Caco-2 (cell line): ENCODE data around the gene SRSF12. TPM values are rescaled to one million over a fixed set of nuclear protein-coding genes. Genes with fewer than 3 reads are reported as not detected.
A peak's percentile ranks its signal among the peaks of the same experiment; 100 is the strongest.

Experiments
- BruUV-seq: library from RNA; stranded (reverse); fragments of 400-500 nt; replicated peaks from 2 replicates; lab custom pipeline; 2021; lab: Mats Ljungman, UMichigan
- CTCF ChIA-PET: fragments of 300-600 bp; sonication (Branson Sonifier 250); formaldehyde crosslinking; loops from one replicate; lab custom pipeline; 2022; ENCODE audit warnings: antibody characterized with exemption; lab: Charles Lee
- POLR2A ChIA-PET: fragments of 300-600 bp; sonication (Branson Sonifier 250); formaldehyde crosslinking; loops from one replicate; lab custom pipeline; 2022; ENCODE audit warnings: antibody characterized with exemption; lab: Charles Lee
- DNase-seq, 2 experiments: peaks; one replicate each; pipeline versions ENCODE4 v3.0.0 to v3.0.0-alpha.2; 2020 to 2022
- H3K27me3 ChIP-seq: replicated peaks from 2 replicates; pipeline ENCODE4 v1.6.0; 2011; ENCODE audit warnings: low read length; ENCODE audit not compliant: control insufficient read depth, insufficient read depth
- H3K36me3 ChIP-seq: 2 replicates; pipeline ENCODE4 v1.5.1; 2011; ENCODE audit warnings: low read length; ENCODE audit not compliant: control insufficient read depth, insufficient read depth
- H3K4me1 ChIP-seq: fragments of 250-450 bp; sonication (Bioruptor Pico); 2 replicates; pipeline ENCODE4 v1.5.1; 2020; ENCODE audit warnings: mild to moderate bottlenecking
- H3K4me3 ChIP-seq: 2 replicates; pipeline ENCODE4 v1.5.1; 2011; ENCODE audit warnings: low read depth, mild to moderate bottlenecking, control low read depth, low read length
- H3K9me3 ChIP-seq: fragments of 250-450 bp; sonication (Bioruptor Pico); 2 replicates; pipeline ENCODE4 v1.5.1; 2020; ENCODE audit warnings: mild to moderate bottlenecking, moderate library complexity
- H3K27ac Mint-ChIP-seq: one replicate; pipeline ENCODE4 v1.8.0; 2022; ENCODE audit warnings: mixed read lengths; ENCODE audit not compliant: unreplicated experiment
- H3K27me3 Mint-ChIP-seq: one replicate; pipeline ENCODE4 v1.8.0; 2022; ENCODE audit warnings: mixed read lengths; ENCODE audit not compliant: insufficient read depth, unreplicated experiment
- H3K36me3 Mint-ChIP-seq: one replicate; pipeline ENCODE4 v1.8.0; 2022; ENCODE audit warnings: mild to moderate bottlenecking, mixed read lengths; ENCODE audit not compliant: insufficient read depth, unreplicated experiment
- H3K4me1 Mint-ChIP-seq: one replicate; pipeline ENCODE4 v1.8.0; 2022; ENCODE audit warnings: low read depth, mixed read lengths; ENCODE audit not compliant: unreplicated experiment
- H3K4me3 Mint-ChIP-seq: one replicate; pipeline ENCODE4 v1.8.0; 2022; ENCODE audit warnings: mild to moderate bottlenecking, moderate library complexity, mixed read lengths; ENCODE audit not compliant: unreplicated experiment
- H3K9me3 Mint-ChIP-seq: one replicate; pipeline ENCODE4 v1.8.0; 2022; ENCODE audit warnings: mixed read lengths; ENCODE audit not compliant: unreplicated experiment
- intact Hi-C: fragments of 100-400 bp; cut with micrococcal nuclease; formaldehyde crosslinking; loops from one replicate; pipeline ENCODE4 v1.10.0; 2022; ENCODE audit not compliant: unreplicated experiment
- total RNA-seq: library from RNA; stranded (reverse); gene quantifications from 2 replicates; pipeline ENCODE4 v1.2.3, GENCODE V29; 2022
- TF ChIP-seq, protein P1 (sequence below), 2 experiments: fragments of 200-600 bp in 1 of 2; IDR thresholded peaks; 1 replicate in 1 of 2; 2 replicates in 1 of 2; pipeline versions ENCODE4 v1.5.1 to v1.8.0; 2011 to 2022; ENCODE audit warnings: antibody characterized with exemption in 1 of 2, control low read depth in 1 of 2, inconsistent platforms in 1 of 2, low read depth in 1 of 2, low read length in 1 of 2, mild to moderate bottlenecking in 1 of 2, moderate library complexity in 1 of 2; ENCODE audit not compliant: insufficient read depth in 1 of 2, severe bottlenecking in 1 of 2, unreplicated experiment in 1 of 2

SRSF12 gene
- total RNA-seq, 1 experiment from 2014 or later: 0.79 TPM

GRCh38 chr6:89084954-89085353 is 32.9 kb downstream of the SRSF12 start:
- BruUV-seq: no TSS peak
- H3K36me3 ChIP-seq: peaks cover 2% of the 10 kb centered on the region; the same call in 1 of the 2 replicates
- DNase-seq: no peak
- no peaks in the 10 kb centered on the region for H3K27me3 ChIP-seq
- intact Hi-C loops: no loop called here
- H3K4me1 Mint-ChIP-seq: peaks cover 8% of the 10 kb centered on the region
- no peaks in the 10 kb centered on the region for H3K9me3 ChIP-seq
- H3K36me3 Mint-ChIP-seq: peaks cover 63% of the 10 kb centered on the region
- H3K27ac Mint-ChIP-seq: no peak overlapping the region
- H3K27me3 Mint-ChIP-seq: no peaks in the 10 kb centered on the region
- 0 out of 2 replicates have a peak, but pooled peaks cover 4% of the 10 kb centered on the region for H3K4me1 ChIP-seq
- no peaks in the 10 kb centered on the region for H3K9me3 Mint-ChIP-seq
- POLR2A ChIA-PET: interaction anchor here (0.6 to 0.7 kb wide), 2 partner anchors 270 to 698 kb away, joined by 3 read pairs; no protein-coding TSS in a partner anchor
- TF ChIP-seq, protein P1, sequence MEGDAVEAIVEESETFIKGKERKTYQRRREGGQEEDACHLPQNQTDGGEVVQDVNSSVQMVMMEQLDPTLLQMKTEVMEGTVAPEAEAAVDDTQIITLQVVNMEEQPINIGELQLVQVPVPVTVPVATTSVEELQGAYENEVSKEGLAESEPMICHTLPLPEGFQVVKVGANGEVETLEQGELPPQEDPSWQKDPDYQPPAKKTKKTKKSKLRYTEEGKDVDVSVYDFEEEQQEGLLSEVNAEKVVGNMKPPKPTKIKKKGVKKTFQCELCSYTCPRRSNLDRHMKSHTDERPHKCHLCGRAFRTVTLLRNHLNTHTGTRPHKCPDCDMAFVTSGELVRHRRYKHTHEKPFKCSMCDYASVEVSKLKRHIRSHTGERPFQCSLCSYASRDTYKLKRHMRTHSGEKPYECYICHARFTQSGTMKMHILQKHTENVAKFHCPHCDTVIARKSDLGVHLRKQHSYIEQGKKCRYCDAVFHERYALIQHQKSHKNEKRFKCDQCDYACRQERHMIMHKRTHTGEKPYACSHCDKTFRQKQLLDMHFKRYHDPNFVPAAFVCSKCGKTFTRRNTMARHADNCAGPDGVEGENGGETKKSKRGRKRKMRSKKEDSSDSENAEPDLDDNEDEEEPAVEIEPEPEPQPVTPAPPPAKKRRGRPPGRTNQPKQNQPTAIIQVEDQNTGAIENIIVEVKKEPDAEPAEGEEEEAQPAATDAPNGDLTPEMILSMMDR (IDR thresholded peaks at IDR 0.05; ENCODE audit: insufficient read depth in 1 of 2, low read depth in 1 of 2, low read length in 1 of 2, severe bottlenecking in 1 of 2, unreplicated experiment in 1 of 2): no peak
- CTCF ChIA-PET: interaction anchor here (0.6 kb wide), 1 partner anchor 163 kb away, joined by 3 read pairs; no protein-coding TSS in a partner anchor
- H3K4me3 ChIP-seq: no peak overlapping the region
- no peak overlapping the region for H3K4me3 Mint-ChIP-seq

GRCh38 chr6:89084542-89084941 is 33.3 kb downstream of the SRSF12 start:
- no peaks in the 10 kb centered on the region for H3K27me3 Mint-ChIP-seq
- peaks cover 8% of the 10 kb centered on the region for H3K4me1 Mint-ChIP-seq
- no TSS peak for BruUV-seq
- no peaks in the 10 kb centered on the region for H3K27me3 ChIP-seq
- intact Hi-C loops: no loop called here
- H3K4me3 ChIP-seq: no peak overlapping the region
- H3K9me3 ChIP-seq: no peaks in the 10 kb centered on the region
- POLR2A ChIA-PET: interaction anchor here (0.6 kb wide), 1 partner anchor 270 kb away, joined by 3 read pairs; no protein-coding TSS in a partner anchor
- no peak for DNase-seq
- peaks cover 2% of the 10 kb centered on the region; the same call in 1 of the 2 replicates for H3K36me3 ChIP-seq
- H3K27ac Mint-ChIP-seq: no peak overlapping the region
- CTCF ChIA-PET: no interaction called here
- 0 out of 2 replicates have a peak, but pooled peaks cover 4% of the 10 kb centered on the region for H3K4me1 ChIP-seq
- no peaks in the 10 kb centered on the region for H3K9me3 Mint-ChIP-seq
- H3K36me3 Mint-ChIP-seq: peaks cover 65% of the 10 kb centered on the region
- no peak overlapping the region for H3K4me3 Mint-ChIP-seq
- TF ChIP-seq, protein P1 (IDR thresholded peaks at IDR 0.05; ENCODE audit: insufficient read depth in 1 of 2, low read depth in 1 of 2, low read length in 1 of 2, severe bottlenecking in 1 of 2, unreplicated experiment in 1 of 2): no peak

GRCh38 chr6:89082486-89082891 is 35.4 kb downstream of the SRSF12 start:
- no TSS peak for BruUV-seq
- POLR2A ChIA-PET: interaction anchor here (0.7 to 1.1 kb wide), 3 partner anchors 9 to 119 kb away, joined by 4 to 5 read pairs (median 4); partner anchors contain the start of gene RNGTT
- CTCF ChIA-PET: interaction anchor here (1.3 kb wide), 1 partner anchor 35 kb away, joined by 3 read pairs; no protein-coding TSS in a partner anchor
- 0 out of 2 replicates have a peak, but pooled peaks cover 4% of the 10 kb centered on the region for H3K4me1 ChIP-seq
- Mint-ChIP-seq H3K27me3 (no peaks in the 10 kb centered on the region), H3K27ac (peak overlapping the region; percentile 91), H3K9me3 (no peaks in the 10 kb centered on the region), H3K36me3 (peaks cover 65% of the 10 kb centered on the region), H3K4me1 (peaks cover 6% of the 10 kb centered on the region), H3K4me3 (peak overlapping the region; percentile 93)
- H3K27me3 ChIP-seq: no peaks in the 10 kb centered on the region
- intact Hi-C loops: no loop called here
- no peaks in the 10 kb centered on the region for H3K9me3 ChIP-seq
- peaks cover 2% of the 10 kb centered on the region; the same call in 1 of the 2 replicates for H3K36me3 ChIP-seq
- no peak for DNase-seq
- TF ChIP-seq, protein P1 (IDR thresholded peaks at IDR 0.05; ENCODE audit: insufficient read depth in 1 of 2, low read depth in 1 of 2, low read length in 1 of 2, severe bottlenecking in 1 of 2, unreplicated experiment in 1 of 2): no peak
- peak overlapping the region; percentile 100 for H3K4me3 ChIP-seq
